K562 (cell line): ENCODE data around the gene SPCS3. TPM values are rescaled to one million over a fixed set of nuclear protein-coding genes. Genes with fewer than 3 reads are reported as not detected.

Experiments
- ATAC-seq: fragments of 200-7000 bp; cut with Tn5 transposase; 3 replicates; pipeline ENCODE4 v1.9.1; 2020; ENCODE audit warnings: moderate library complexity
- BruUV-seq: library from RNA; stranded (reverse); fragments of 400-500 nt; replicated peaks from 2 replicates; lab custom pipeline; 2021; lab: Mats Ljungman, UMichigan
- CTCF ChIA-PET: fragments of 300-600 bp; formaldehyde crosslinking; extraction: SDS; loops from one replicate; lab custom pipeline; 2021; ENCODE audit warnings: low intra/inter-chr PET ratio; lab: Yijun Ruan, JAX
- POLR2A ChIA-PET: fragments of 300-600, 350-650 bp; sonication (Branson Sonifier 250); formaldehyde crosslinking; extraction: SDS; loops from one replicate; lab custom pipeline; 2021; ENCODE audit warnings: antibody characterized with exemption, inconsistent platforms; lab: Yijun Ruan, JAX
- DNase-seq, 4 experiments: peaks; one replicate each; pipeline versions ENCODE4 v3.0.0 to v3.0.0-alpha.2; 2011 to 2018; ENCODE audit warnings: low spot score in 3 of 4, mixed read lengths in 3 of 4; ENCODE audit errors: extremely low read depth in 1 of 4
- FAIRE-seq: peaks from 2 replicates; lab custom pipeline; 2011; peaks lifted over from hg19 to GRCh38; lab: Jason Lieb, UNC
- H2AFZ ChIP-seq: 2 replicates; pipeline ENCODE4 v1.6.0; 2011; ENCODE audit warnings: low read depth, low read length, control low read depth, inconsistent platforms
- H3K27ac ChIP-seq: fragments of 200-600 bp; 3 replicates; pipeline ENCODE4 v1.8.0; 2011; ENCODE audit warnings: low read depth, mild to moderate bottlenecking, control low read depth, inconsistent platforms, low read length, moderate library complexity, mixed read lengths; ENCODE audit errors: extremely low read depth
- H3K27me3 ChIP-seq, 2 experiments: fragments of 300-600 bp in 1 of 2; 2 replicates in 1 of 2; 3 replicates in 1 of 2; pipeline versions ENCODE4 v1.6.0 to v1.8.0; 2011; ENCODE audit warnings: inconsistent platforms in 2 of 2, low read length in 2 of 2, mild to moderate bottlenecking in 1 of 2, mixed read lengths in 1 of 2, moderate library complexity in 1 of 2; ENCODE audit not compliant: control insufficient read depth in 2 of 2, insufficient read depth in 2 of 2
- H3K36me3 ChIP-seq: fragments of 300-600 bp; 3 replicates; pipeline ENCODE4 v1.8.0; 2011; ENCODE audit warnings: mild to moderate bottlenecking, low read length, inconsistent platforms; ENCODE audit not compliant: control insufficient read depth, insufficient read depth
- H3K4me1 ChIP-seq, 2 experiments: fragments of 200-600 bp in 1 of 2; replicated peaks in 1 of 2; 2 replicates in 1 of 2; 3 replicates in 1 of 2; pipeline versions ENCODE4 v1.5.1 to v1.8.0; 2011; ENCODE audit warnings: inconsistent platforms in 2 of 2, low read length in 2 of 2, mild to moderate bottlenecking in 1 of 2, mixed read lengths in 1 of 2, moderate library complexity in 1 of 2; ENCODE audit not compliant: control insufficient read depth in 2 of 2, insufficient read depth in 2 of 2
- H3K4me2 ChIP-seq: 2 replicates; pipeline ENCODE4 v1.6.1; 2011; ENCODE audit warnings: low read length, control low read depth, inconsistent platforms, mixed read lengths; ENCODE audit not compliant: insufficient read depth
- H3K4me3 ChIP-seq: fragments of 200-600 bp; sonication (generic), shearing (Covaris generic); 2 replicates; pipeline ENCODE4 v1.5.1; 2016; ENCODE audit warnings: control low read depth, inconsistent platforms
- H3K79me2 ChIP-seq: fragments of 200-600 bp; 3 replicates; pipeline ENCODE4 v1.8.0; 2011; ENCODE audit warnings: low read length, inconsistent platforms; ENCODE audit not compliant: control insufficient read depth, insufficient read depth
- H3K9ac ChIP-seq, 2 experiments: 2 replicates each; pipeline versions ENCODE4 v1.6.0 to v1.6.1; 2011; ENCODE audit warnings: low read depth in 2 of 2, low read length in 2 of 2, control low read depth in 1 of 2, inconsistent platforms in 1 of 2, mild to moderate bottlenecking in 1 of 2, mixed read lengths in 1 of 2; ENCODE audit not compliant: insufficient read depth in 1 of 2
- H3K9me1 ChIP-seq: one replicate; pipeline ENCODE4 v1.6.0; 2011; ENCODE audit warnings: inconsistent platforms, mild to moderate bottlenecking, low read length, moderate library complexity; ENCODE audit not compliant: control insufficient read depth, insufficient read depth
- H3K9me3 ChIP-seq: replicated peaks from 2 replicates; pipeline ENCODE4 v1.5.1; 2011; ENCODE audit warnings: low read depth, low read length, inconsistent platforms; ENCODE audit not compliant: control insufficient read depth, insufficient read depth
- H4K20me1 ChIP-seq: replicated peaks from 2 replicates; pipeline ENCODE4 v1.6.1; 2011; ENCODE audit warnings: low read length, inconsistent platforms, mixed read lengths; ENCODE audit not compliant: control insufficient read depth, insufficient read depth
- ADNP ChIP-seq: fragments of 200-800 bp; sonication (Bioruptor generic); IDR thresholded peaks from 2 replicates; pipeline ENCODE4 v1.6.1; 2016; ENCODE audit warnings: missing genetic modification characterization, missing compliant biosample characterization
- CBFA2T2 ChIP-seq: fragments of 450-650 bp; conservative IDR thresholded peaks from 2 replicates; pipeline ENCODE4 v1.6.1; 2017; ENCODE audit warnings: mild to moderate bottlenecking
- NFRKB ChIP-seq: fragments of 450-650 bp; IDR thresholded peaks from 2 replicates; pipeline ENCODE4 v1.6.1; 2016; ENCODE audit warnings: low read depth
- RAD51 ChIP-seq: fragments of 450-650 bp; IDR thresholded peaks from 2 replicates; pipeline ENCODE4 v1.7.1; 2016; ENCODE audit warnings: low read depth, mild to moderate bottlenecking, borderline replicate concordance
- STAT5B ChIP-seq: fragments of 250-450 bp; sonication (Bioruptor Pico); IDR thresholded peaks from 2 replicates; pipeline ENCODE4 v1.8.0; 2021; ENCODE audit warnings: mild to moderate bottlenecking, inconsistent platforms
- WGBS: fragments of 100-300 bp; shearing (Covaris generic); methylation state at CpG from one replicate; pipeline ENCODE4 v1.1.6; 2016; ENCODE audit warnings: low coverage, mixed read lengths; ENCODE audit not compliant: insufficient coverage; ENCODE audit errors: missing lambda C conversion rate; 5-methylcytosine and 5-hydroxymethylcytosine counted together
- in situ Hi-C: fragments of 300-500 bp; cut with MboI; formaldehyde crosslinking; loops from 4 replicates; pipeline ENCODE4 v1.15.0; 2018; ENCODE audit warnings: inconsistent platforms, mixed read lengths
- intact Hi-C: fragments of 100-400 bp; cut with micrococcal nuclease; formaldehyde crosslinking; loops from 2 replicates; pipeline ENCODE4 v1.14.2; 2022
- polyA plus RNA-seq, 8 experiments: library from polyadenylated mRNA; depleted of rRNA in 4 of 8; stranded (reverse) in 5 of 8; unstranded in 3 of 8; fragments of >200 nt; fragmentation: Nextera tagmentation in 2 of 8; fragmentation: Illumina TruSeq in 1 of 8; extraction: Ambion mirVana in 2 of 8; extraction: Trizol in 1 of 8; gene quantifications; 2 replicates each; pipeline versions ENCODE4 v1.2.1 to v1.2.3, GENCODE V29; 2011 to 2014; ENCODE audit warnings: inconsistent platforms in 1 of 8, missing spikeins in 1 of 8
- total RNA-seq, 7 experiments: library from RNA; depleted of rRNA in 6 of 7; stranded (reverse); fragments of >200 nt in 6 of 7; fragmentation: Illumina TruSeq in 2 of 7; extraction: Trizol in 2 of 7; gene quantifications; 2 replicates each; pipeline versions ENCODE4 v1.2.1 to v1.2.3, GENCODE V29; 2011 to 2021; ENCODE audit warnings: low replicate concordance in 1 of 7
- TF ChIP-seq, protein P1 (sequence below): fragments of 450-650 bp; formaldehyde crosslinking; IDR thresholded peaks from 2 replicates; pipeline ENCODE4 v1.4.0; 2020; ENCODE audit warnings: mild to moderate bottlenecking, mixed read lengths
- TF ChIP-seq, protein P2 (sequence below): sonication (generic); formaldehyde crosslinking; IDR thresholded peaks from 2 replicates; pipeline ENCODE4 v1.8.0; 2022; ENCODE audit warnings: missing genetic modification reagents, mild to moderate bottlenecking, moderate library complexity, borderline replicate concordance
- TF ChIP-seq, protein P3 (sequence below): sonication (generic); formaldehyde crosslinking; IDR thresholded peaks from 2 replicates; pipeline ENCODE4 v1.5.0; 2020; ENCODE audit warnings: missing genetic modification reagents

SPCS3 gene
- total and polyA plus RNA-seq, 9 of the 15 experiments (the other 6 are each of a cell fraction or from before 2014, with no cell fraction given), result 64.6 to 196 (median 85.4) TPM

DNA sequence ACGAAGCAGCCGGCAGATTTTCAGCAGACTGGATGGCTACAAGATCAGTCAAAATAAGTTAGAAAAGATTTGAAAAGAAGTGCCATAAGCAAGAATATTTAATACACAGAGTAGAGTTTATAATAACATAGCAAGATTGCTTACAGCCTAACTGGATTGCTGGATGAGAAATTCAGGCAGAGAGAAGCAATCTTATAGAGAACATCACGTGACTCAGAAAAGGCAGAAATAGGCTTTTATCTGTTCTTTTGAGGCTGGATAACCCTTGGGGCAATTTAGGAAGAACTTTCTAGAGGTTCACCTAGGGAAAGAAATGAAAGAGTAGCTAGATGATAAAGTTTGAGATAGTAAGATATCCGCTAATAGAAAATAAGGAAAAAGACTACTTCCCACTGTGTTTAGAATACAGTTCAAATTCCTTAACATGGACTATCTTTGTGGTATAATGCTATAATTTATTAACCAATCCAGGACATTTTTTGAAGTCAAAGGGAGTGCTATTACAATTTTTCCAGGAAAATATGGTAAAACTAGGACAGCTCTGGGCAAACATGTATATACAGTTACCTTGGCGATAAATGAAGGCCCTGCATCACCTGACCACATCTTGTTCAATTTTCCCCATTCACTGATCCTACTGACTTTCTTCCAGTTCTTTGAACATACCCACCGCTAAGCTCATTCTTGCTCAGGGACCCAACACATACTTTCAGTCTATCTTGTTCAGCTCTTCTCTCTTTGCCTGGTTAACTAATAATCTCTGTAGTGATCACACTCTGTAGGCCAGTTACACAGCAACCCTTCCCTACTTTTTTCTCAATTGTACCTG is 12.7 kb upstream of the SPCS3 start:
- TF ChIP-seq, protein P1, sequence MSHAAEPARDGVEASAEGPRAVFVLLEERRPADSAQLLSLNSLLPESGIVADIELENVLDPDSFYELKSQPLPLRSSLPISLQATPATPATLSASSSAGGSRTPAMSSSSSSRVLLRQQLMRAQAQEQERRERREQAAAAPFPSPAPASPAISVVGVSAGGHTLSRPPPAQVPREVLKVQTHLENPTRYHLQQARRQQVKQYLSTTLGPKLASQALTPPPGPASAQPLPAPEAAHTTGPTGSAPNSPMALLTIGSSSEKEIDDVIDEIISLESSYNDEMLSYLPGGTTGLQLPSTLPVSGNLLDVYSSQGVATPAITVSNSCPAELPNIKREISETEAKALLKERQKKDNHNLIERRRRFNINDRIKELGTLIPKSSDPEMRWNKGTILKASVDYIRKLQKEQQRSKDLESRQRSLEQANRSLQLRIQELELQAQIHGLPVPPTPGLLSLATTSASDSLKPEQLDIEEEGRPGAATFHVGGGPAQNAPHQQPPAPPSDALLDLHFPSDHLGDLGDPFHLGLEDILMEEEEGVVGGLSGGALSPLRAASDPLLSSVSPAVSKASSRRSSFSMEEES, result peak; percentile 91
- TF ChIP-seq STAT5B (CRISPR knock-in tag) (no peak), ADNP (tag) (0 out of 2 replicates have a peak, but pooled peaks have one; percentile 18), CBFA2T2 (0 out of 2 replicates have a peak, but pooled peaks have one; percentile 3), RAD51 (peak; percentile 60), NFRKB (no peak)
- TF ChIP-seq, protein P2, sequence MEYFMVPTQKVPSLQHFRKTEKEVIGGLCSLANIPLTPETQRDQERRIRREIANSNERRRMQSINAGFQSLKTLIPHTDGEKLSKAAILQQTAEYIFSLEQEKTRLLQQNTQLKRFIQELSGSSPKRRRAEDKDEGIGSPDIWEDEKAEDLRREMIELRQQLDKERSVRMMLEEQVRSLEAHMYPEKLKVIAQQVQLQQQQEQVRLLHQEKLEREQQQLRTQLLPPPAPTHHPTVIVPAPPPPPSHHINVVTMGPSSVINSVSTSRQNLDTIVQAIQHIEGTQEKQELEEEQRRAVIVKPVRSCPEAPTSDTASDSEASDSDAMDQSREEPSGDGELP (CRISPR knock-in tag), result no peak
- TF ChIP-seq, protein P3, sequence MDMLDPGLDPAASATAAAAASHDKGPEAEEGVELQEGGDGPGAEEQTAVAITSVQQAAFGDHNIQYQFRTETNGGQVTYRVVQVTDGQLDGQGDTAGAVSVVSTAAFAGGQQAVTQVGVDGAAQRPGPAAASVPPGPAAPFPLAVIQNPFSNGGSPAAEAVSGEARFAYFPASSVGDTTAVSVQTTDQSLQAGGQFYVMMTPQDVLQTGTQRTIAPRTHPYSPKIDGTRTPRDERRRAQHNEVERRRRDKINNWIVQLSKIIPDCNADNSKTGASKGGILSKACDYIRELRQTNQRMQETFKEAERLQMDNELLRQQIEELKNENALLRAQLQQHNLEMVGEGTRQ (CRISPR knock-in tag), result peak; percentile 36; the same call in 1 of the 2 replicates
- 66% methylated on average over 6 of the region's 6 CpGs for WGBS
- ChIA-PET POLR2A (interaction anchor here (1.2 kb wide), 1 partner anchor 12 kb away, joined by 4 read pairs; no protein-coding TSS in a partner anchor), CTCF (no interaction called here)
- Histone ChIP-seq H3K9me1 (no peaks in the 10 kb centered on the region), H4K20me1 (no peaks in the 10 kb centered on the region), H3K36me3 (no peaks in the 10 kb centered on the region), H3K9ac (no peak overlapping the region), H2AFZ (peak overlapping the region; percentile 28; the same call in 1 of the 2 replicates), H3K27me3 (no peaks in the 10 kb centered on the region), H3K9me3 (no peaks in the 10 kb centered on the region), H3K4me1 (no peaks in the 10 kb centered on the region), H3K27ac (no peak overlapping the region), H3K4me2 (no peak overlapping the region), H3K4me3 (no peak overlapping the region), H3K79me2 (no peaks in the 10 kb centered on the region)
- intact Hi-C loops, result no loop called here
- FAIRE-seq, result no peak
- no TSS peak for BruUV-seq
- ATAC-seq, result no peak
- in situ Hi-C loops, result no loop called here
- no peak for DNase-seq
